IMR-90 (cell line): ENCODE data around the gene PRKD2. TPM values are rescaled to one million over a fixed set of nuclear protein-coding genes. Genes with fewer than 3 reads are reported as not detected.

Experiments used
- ATAC-seq: fragments of 200-7000 bp; cut with Tn5 transposase; 2 replicates; pipeline ENCODE4 v1.9.1; 2020; ENCODE audit warnings: low read depth, mild to moderate bottlenecking, moderate library complexity
- BruUV-seq: library from RNA; stranded (reverse); fragments of 400-500 nt; replicated peaks from 2 replicates; lab custom pipeline; 2021; lab: Mats Ljungman, UMichigan
- CTCF ChIA-PET: fragments of 300-600 bp; formaldehyde crosslinking; extraction: SDS; loops from one replicate; lab custom pipeline; 2021; ENCODE audit warnings: antibody characterized with exemption; lab: Yijun Ruan, JAX
- POLR2A ChIA-PET: fragments of 300-600 bp; sonication (Branson Sonifier 250); formaldehyde crosslinking; loops from one replicate; lab custom pipeline; 2022; ENCODE audit warnings: antibody characterized with exemption; ENCODE audit not compliant: unreplicated experiment; lab: Charles Lee
- DNase-seq: peaks from one replicate; pipeline ENCODE4 v3.0.0; 2013
- H2AFZ ChIP-seq: replicated peaks from 2 replicates; pipeline ENCODE3; 2013; ENCODE audit warnings: low read length, mild to moderate bottlenecking; ENCODE audit not compliant: poor library complexity
- H2AK5ac ChIP-seq: 2 replicates; pipeline ENCODE4 v1.6.1; 2013; ENCODE audit warnings: low read depth, low read length, inconsistent platforms
- H2AK9ac ChIP-seq: replicated peaks from 2 replicates; pipeline ENCODE3; 2013; ENCODE audit warnings: mild to moderate bottlenecking, low read depth, low read length, moderate library complexity; ENCODE audit not compliant: poor library complexity
- H2BK120ac ChIP-seq: 2 replicates; pipeline ENCODE4 v1.6.1; 2013; ENCODE audit warnings: low read depth, low read length, inconsistent platforms
- H2BK15ac ChIP-seq: 3 replicates; pipeline ENCODE4 v1.6.1; 2013; ENCODE audit warnings: low read depth, low read length, inconsistent platforms
- H2BK20ac ChIP-seq: 2 replicates; pipeline ENCODE4 v1.6.1; 2013; ENCODE audit warnings: low read depth, mild to moderate bottlenecking, inconsistent platforms, low read length, moderate library complexity
- H2BK5ac ChIP-seq: 2 replicates; pipeline ENCODE4 v1.6.1; 2013; ENCODE audit warnings: mild to moderate bottlenecking, low read depth, low read length, inconsistent platforms; ENCODE audit not compliant: poor library complexity, severe bottlenecking
- H3K14ac ChIP-seq: replicated peaks from 2 replicates; pipeline ENCODE4 v1.6.1; 2013; ENCODE audit warnings: low read depth, low read length, inconsistent platforms
- H3K18ac ChIP-seq: 2 replicates; pipeline ENCODE4 v1.6.1; 2013; ENCODE audit warnings: low read depth, low read length, control low read depth
- H3K23ac ChIP-seq: 2 replicates; pipeline ENCODE4 v1.6.1; 2013; ENCODE audit warnings: low read depth, low read length, inconsistent platforms
- H3K27ac ChIP-seq: 2 replicates; pipeline ENCODE4 v1.5.1; 2013; ENCODE audit warnings: mild to moderate bottlenecking, control low read depth, low read length; ENCODE audit not compliant: insufficient read depth
- H3K27me3 ChIP-seq: 2 replicates; pipeline ENCODE4 v1.6.1; 2013; ENCODE audit warnings: low read length; ENCODE audit not compliant: control insufficient read depth, insufficient read depth
- H3K36me3 ChIP-seq: 2 replicates; pipeline ENCODE4 v1.6.1; 2013; ENCODE audit warnings: low read length, mixed read lengths; ENCODE audit not compliant: control insufficient read depth, insufficient read depth
- H3K4ac ChIP-seq: 2 replicates; pipeline ENCODE4 v1.6.1; 2013; ENCODE audit warnings: low read depth, low read length, inconsistent platforms
- H3K4me1 ChIP-seq: 2 replicates; pipeline ENCODE4 v1.6.1; 2013; ENCODE audit warnings: low read length, mixed read lengths; ENCODE audit not compliant: control insufficient read depth, insufficient read depth
- H3K4me2 ChIP-seq: 2 replicates; pipeline ENCODE4 v1.6.1; 2013; ENCODE audit warnings: low read depth, mild to moderate bottlenecking, control low read depth, low read length, moderate library complexity
- H3K4me3 ChIP-seq: 2 replicates; pipeline ENCODE4 v1.5.1; 2013; ENCODE audit warnings: low read depth, mild to moderate bottlenecking, control low read depth, low read length, moderate library complexity; ENCODE audit not compliant: insufficient read depth
- H3K56ac ChIP-seq: 2 replicates; pipeline ENCODE4 v1.6.1; 2013; ENCODE audit warnings: low read length, inconsistent platforms; ENCODE audit not compliant: insufficient read depth; ENCODE audit errors: extremely low read depth
- H3K79me1 ChIP-seq, 2 experiments: 2 replicates each; pipeline ENCODE4 v1.6.1; 2013; ENCODE audit warnings: low read length in 2 of 2, inconsistent platforms in 1 of 2, low read depth in 1 of 2
- H3K9ac ChIP-seq: 2 replicates; pipeline ENCODE4 v1.6.1; 2013; ENCODE audit warnings: low read depth, low read length, control low read depth
- H3K9me1 ChIP-seq: 2 replicates; pipeline ENCODE4 v1.6.1; 2013; ENCODE audit warnings: low read length, inconsistent platforms; ENCODE audit not compliant: insufficient read depth
- H3K9me3 ChIP-seq: 2 replicates; pipeline ENCODE4 v1.6.1; 2013; ENCODE audit warnings: low read length; ENCODE audit not compliant: control insufficient read depth, insufficient read depth
- H4K20me1 ChIP-seq: 2 replicates; pipeline ENCODE4 v1.6.1; 2013; ENCODE audit warnings: low read length, inconsistent platforms; ENCODE audit not compliant: insufficient read depth
- H4K5ac ChIP-seq: 2 replicates; pipeline ENCODE4 v1.6.1; 2013; ENCODE audit warnings: mild to moderate bottlenecking, low read depth, low read length, control low read depth
- H4K8ac ChIP-seq, 2 experiments: 2 replicates each; pipeline ENCODE4 v1.6.1; 2013; ENCODE audit warnings: low read depth in 2 of 2, low read length in 2 of 2, control low read depth in 1 of 2, inconsistent platforms in 1 of 2
- H4K91ac ChIP-seq: 2 replicates; pipeline ENCODE4 v1.6.1; 2013; ENCODE audit warnings: low read depth, low read length, inconsistent platforms; ENCODE audit not compliant: insufficient read depth
- BHLHE40 ChIP-seq: fragments of 150-350 bp; IDR thresholded peaks from 2 replicates; pipeline ENCODE4 v1.6.1; 2016; ENCODE audit warnings: mild to moderate bottlenecking, low read depth, low read length
- CEBPB ChIP-seq: IDR thresholded peaks from 2 replicates; pipeline ENCODE4 v1.6.1; 2012; ENCODE audit warnings: low read depth, low read length, improper control_type of control experiment
- CHD1 ChIP-seq: IDR thresholded peaks from 2 replicates; pipeline ENCODE4 v1.6.1; 2012; ENCODE audit warnings: low read depth, low read length, improper control_type of control experiment
- FOS ChIP-seq: fragments of 150-350 bp; IDR thresholded peaks from 2 replicates; pipeline ENCODE4 v1.6.1; 2016; ENCODE audit warnings: low read depth, low read length
- MAFK ChIP-seq: IDR thresholded peaks from 2 replicates; pipeline ENCODE4 v1.6.1; 2012; ENCODE audit warnings: low read depth, low read length, improper control_type of control experiment
- MAZ ChIP-seq: IDR thresholded peaks from 2 replicates; pipeline ENCODE4 v1.6.1; 2012; ENCODE audit warnings: low read depth, mild to moderate bottlenecking, low read length, improper control_type of control experiment, moderate library complexity, borderline replicate concordance
- MXI1 ChIP-seq: IDR thresholded peaks from 2 replicates; pipeline ENCODE4 v1.6.1; 2012; ENCODE audit warnings: low read depth, mild to moderate bottlenecking, low read length, moderate library complexity, borderline replicate concordance
- NFE2L2 ChIP-seq: fragments of 150-350 bp; IDR thresholded peaks from 2 replicates; pipeline ENCODE4 v1.6.1; 2016; ENCODE audit warnings: low read depth, mild to moderate bottlenecking, low read length
- POLR2A ChIP-seq: IDR thresholded peaks from 2 replicates; pipeline ENCODE4 v1.6.1; 2012; ENCODE audit warnings: mild to moderate bottlenecking, low read depth, low read length
- RAD21 ChIP-seq: IDR thresholded peaks from 2 replicates; pipeline ENCODE4 v1.6.1; 2012; ENCODE audit warnings: low read length, improper control_type of control experiment
- RCOR1 ChIP-seq: IDR thresholded peaks from 2 replicates; pipeline ENCODE4 v1.6.1; 2012; ENCODE audit warnings: mild to moderate bottlenecking, low read length, improper control_type of control experiment; ENCODE audit not compliant: insufficient replicate concordance
- RFX5 ChIP-seq: IDR thresholded peaks from 2 replicates; pipeline ENCODE4 v1.8.0; 2012; ENCODE audit warnings: low read depth, mild to moderate bottlenecking, low read length, moderate library complexity
- SMC3 ChIP-seq: fragments of 150-350 bp; IDR thresholded peaks from 2 replicates; pipeline ENCODE4 v1.6.1; 2016; ENCODE audit warnings: low read depth, mild to moderate bottlenecking, antibody characterized with exemption, low read length, moderate library complexity
- WGBS, 2 experiments: methylation state at CpG; one replicate each; pipeline versions ENCODE4 v1.1.5 to v1.1.7; 2013; ENCODE audit warnings: missing lambda C conversion rate in 2 of 2; ENCODE audit not compliant: insufficient read length in 1 of 2; ENCODE audit errors: extremely low coverage in 2 of 2; 5-methylcytosine and 5-hydroxymethylcytosine counted together
- dilution Hi-C: fragments of 300-500 bp; cut with HindIII; formaldehyde crosslinking; loops from one replicate; pipeline ENCODE4 v1.14.3; 2018; ENCODE audit warnings: low sequenced_read_pairs; ENCODE audit not compliant: unreplicated experiment
- in situ Hi-C: fragments of 300-500 bp; cut with MboI; formaldehyde crosslinking; loops from 3 replicates; pipeline ENCODE4 v1.14.3; 2019; ENCODE audit warnings: low sequenced_read_pairs, inconsistent platforms, mixed read lengths
- intact Hi-C: fragments of 100-400 bp; cut with micrococcal nuclease; formaldehyde crosslinking; loops from 2 replicates; pipeline ENCODE4 v1.10.0; 2022
- polyA plus RNA-seq, 3 experiments: library from polyadenylated mRNA; depleted of rRNA; stranded (reverse); fragments of >200 nt; gene quantifications; 2 replicates each; pipeline ENCODE4 v1.2.3, GENCODE V29; 2012; ENCODE audit warnings: low replicate concordance in 1 of 3
- total RNA-seq: library from RNA; depleted of rRNA; stranded (reverse); fragments of >200 nt; gene quantifications from 2 replicates; pipeline ENCODE4 v1.2.3, GENCODE V29; 2012
- TF ChIP-seq, protein P1 (sequence below): fragments of 150-350 bp; IDR thresholded peaks from 2 replicates; pipeline ENCODE4 v1.6.1; 2016; ENCODE audit warnings: low read depth, mild to moderate bottlenecking, low read length, moderate library complexity, borderline replicate concordance
- TF ChIP-seq, protein P2 (sequence below): conservative IDR thresholded peaks from 2 replicates; pipeline ENCODE4 v1.5.1; 2012; ENCODE audit warnings: mild to moderate bottlenecking, low read depth, low read length, improper control_type of control experiment
- TF ChIP-seq, protein P3 (sequence below): fragments of 150-350 bp; IDR thresholded peaks from 2 replicates; pipeline ENCODE4 v1.6.1; 2017; ENCODE audit warnings: mild to moderate bottlenecking, antibody characterized with exemption, low read length, low read depth

The PRKD2 gene
- total and polyA plus RNA-seq, 2 of the 4 experiments (the other 2 are of a cell fraction) = 9.9 to 19.6 TPM

DNA sequence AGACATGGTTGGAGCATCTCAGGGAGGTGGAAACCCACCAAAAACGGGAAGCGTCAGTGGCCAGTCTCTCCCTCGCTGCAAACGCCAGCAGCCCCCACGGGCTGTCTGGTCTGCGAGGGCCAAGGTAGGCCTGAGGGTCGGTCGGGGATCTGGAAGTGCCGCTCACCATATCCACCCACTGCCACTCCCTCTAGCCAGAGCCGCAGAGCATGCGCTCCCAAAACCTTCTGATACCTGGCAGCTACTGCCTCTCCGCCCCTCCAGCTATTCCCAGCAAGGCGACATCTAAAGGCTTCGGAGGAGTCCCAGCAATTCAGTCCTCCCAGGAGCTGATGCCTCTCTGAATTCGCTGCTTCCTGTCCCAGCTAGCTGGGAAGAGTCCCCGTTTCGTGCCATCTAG is 24.5 kb upstream of the PRKD2 start:
- no peak for ATAC-seq
- CTCF ChIA-PET = interaction anchor here (1.5 kb wide), 1 partner anchor 12 kb away, joined by 8 read pairs; no protein-coding TSS in a partner anchor

More for the DNA sequence above, 24.5 kb upstream of the PRKD2 start:
- H3K9ac ChIP-seq = no peak overlapping the region
- H2BK5ac ChIP-seq = no peak overlapping the region
- no peaks in the 10 kb centered on the region for H3K27me3 ChIP-seq
- H4K8ac ChIP-seq = no peak overlapping the region
- H3K14ac ChIP-seq = no peak overlapping the region
- no peak overlapping the region for H3K4me3 ChIP-seq
- no peak overlapping the region for H3K18ac ChIP-seq
- no peak overlapping the region for H3K4ac ChIP-seq
- H2BK120ac ChIP-seq = no peak overlapping the region
- peaks cover 33% of the 10 kb centered on the region for H3K36me3 ChIP-seq
- no peak overlapping the region for H3K27ac ChIP-seq
- no peak overlapping the region for H3K23ac ChIP-seq
- peak overlapping the region; percentile 1 for H2AFZ ChIP-seq
- peaks cover 93% of the 10 kb centered on the region for H4K20me1 ChIP-seq
- H4K5ac ChIP-seq = no peak overlapping the region
- POLR2A ChIA-PET = no interaction called here
- H2BK15ac ChIP-seq = no peak overlapping the region
- no peak overlapping the region for H3K4me2 ChIP-seq
- H4K91ac ChIP-seq = no peak overlapping the region
- in situ Hi-C loops (no loop called here), intact Hi-C loops (loop anchor here (10.0 kb wide), 1 partner anchor 127 kb away; no protein-coding TSS in a partner anchor), dilution Hi-C loops (no loop called here)
- H3K9me1 ChIP-seq = peaks cover 37% of the 10 kb centered on the region
- H3K9me3 ChIP-seq = no peaks in the 10 kb centered on the region
- peaks cover 28% of the 10 kb centered on the region for H3K4me1 ChIP-seq
- 89% methylated on average over 7 of the region's 17 CpGs; no CpG with 5 or more reads in 1 of the 2 experiments for WGBS, 2 experiments
- no peak for TF ChIP-seq RCOR1
- TF ChIP-seq, protein P1, sequence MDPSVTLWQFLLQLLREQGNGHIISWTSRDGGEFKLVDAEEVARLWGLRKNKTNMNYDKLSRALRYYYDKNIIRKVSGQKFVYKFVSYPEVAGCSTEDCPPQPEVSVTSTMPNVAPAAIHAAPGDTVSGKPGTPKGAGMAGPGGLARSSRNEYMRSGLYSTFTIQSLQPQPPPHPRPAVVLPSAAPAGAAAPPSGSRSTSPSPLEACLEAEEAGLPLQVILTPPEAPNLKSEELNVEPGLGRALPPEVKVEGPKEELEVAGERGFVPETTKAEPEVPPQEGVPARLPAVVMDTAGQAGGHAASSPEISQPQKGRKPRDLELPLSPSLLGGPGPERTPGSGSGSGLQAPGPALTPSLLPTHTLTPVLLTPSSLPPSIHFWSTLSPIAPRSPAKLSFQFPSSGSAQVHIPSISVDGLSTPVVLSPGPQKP = no peak
- no peak for TF ChIP-seq CHD1
- no peak for TF ChIP-seq NFE2L2
- no peak for TF ChIP-seq FOS
- TF ChIP-seq, protein P2, sequence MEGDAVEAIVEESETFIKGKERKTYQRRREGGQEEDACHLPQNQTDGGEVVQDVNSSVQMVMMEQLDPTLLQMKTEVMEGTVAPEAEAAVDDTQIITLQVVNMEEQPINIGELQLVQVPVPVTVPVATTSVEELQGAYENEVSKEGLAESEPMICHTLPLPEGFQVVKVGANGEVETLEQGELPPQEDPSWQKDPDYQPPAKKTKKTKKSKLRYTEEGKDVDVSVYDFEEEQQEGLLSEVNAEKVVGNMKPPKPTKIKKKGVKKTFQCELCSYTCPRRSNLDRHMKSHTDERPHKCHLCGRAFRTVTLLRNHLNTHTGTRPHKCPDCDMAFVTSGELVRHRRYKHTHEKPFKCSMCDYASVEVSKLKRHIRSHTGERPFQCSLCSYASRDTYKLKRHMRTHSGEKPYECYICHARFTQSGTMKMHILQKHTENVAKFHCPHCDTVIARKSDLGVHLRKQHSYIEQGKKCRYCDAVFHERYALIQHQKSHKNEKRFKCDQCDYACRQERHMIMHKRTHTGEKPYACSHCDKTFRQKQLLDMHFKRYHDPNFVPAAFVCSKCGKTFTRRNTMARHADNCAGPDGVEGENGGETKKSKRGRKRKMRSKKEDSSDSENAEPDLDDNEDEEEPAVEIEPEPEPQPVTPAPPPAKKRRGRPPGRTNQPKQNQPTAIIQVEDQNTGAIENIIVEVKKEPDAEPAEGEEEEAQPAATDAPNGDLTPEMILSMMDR = no peak
- TF ChIP-seq SMC3 = no peak
- no peak for TF ChIP-seq RFX5
- TF ChIP-seq POLR2A = no peak
- TF ChIP-seq, protein P3, sequence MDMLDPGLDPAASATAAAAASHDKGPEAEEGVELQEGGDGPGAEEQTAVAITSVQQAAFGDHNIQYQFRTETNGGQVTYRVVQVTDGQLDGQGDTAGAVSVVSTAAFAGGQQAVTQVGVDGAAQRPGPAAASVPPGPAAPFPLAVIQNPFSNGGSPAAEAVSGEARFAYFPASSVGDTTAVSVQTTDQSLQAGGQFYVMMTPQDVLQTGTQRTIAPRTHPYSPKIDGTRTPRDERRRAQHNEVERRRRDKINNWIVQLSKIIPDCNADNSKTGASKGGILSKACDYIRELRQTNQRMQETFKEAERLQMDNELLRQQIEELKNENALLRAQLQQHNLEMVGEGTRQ = no peak
- no peak for TF ChIP-seq MXI1
- TF ChIP-seq MAZ = no peak
- no peak for TF ChIP-seq RAD21
- no peak for TF ChIP-seq CEBPB
- no peak for TF ChIP-seq MAFK
- no peak for TF ChIP-seq BHLHE40
- no peak overlapping the region for H2AK5ac ChIP-seq
- DNase-seq = no peak
- no peak overlapping the region for H2AK9ac ChIP-seq
- no TSS peak for BruUV-seq
- no peak overlapping the region for H3K56ac ChIP-seq
- no peak overlapping the region for H2BK20ac ChIP-seq
- H3K79me1 ChIP-seq = peaks cover 22 to 87% of the 10 kb centered on the region in 2 experiments
